GM21717 (cell line): ENCODE data around the gene RNF213.

Experiments used
- ATAC-seq: cut with Tn5 transposase; IDR thresholded peaks from one replicate; pipeline ENCODE4 v1.9.1; 2021; ENCODE audit warnings: mild to moderate bottlenecking, moderate library complexity; ENCODE audit not compliant: unreplicated experiment

The RNF213 gene

GRCh38 chr17:80429356-80430275 lies 169.0 kb downstream of the RNF213 start:
- ATAC-seq = no peak

- no peak for ATAC-seq
Measured at GRCh38 chr17:80430446-80431245, 170.0 kb downstream of the RNF213 start.

GRCh38 chr17:80431246-80432195 lies 170.9 kb downstream of the RNF213 start:
- no peak for ATAC-seq

- no peak for ATAC-seq
Measured at GRCh38 chr17:80432350-80432955, 171.8 kb downstream of the RNF213 start.

- ATAC-seq = no peak
Measured at GRCh38 chr17:80432961-80433550, 172.4 kb downstream of the RNF213 start.

GRCh38 chr17:80433916-80434666 lies 173.4 kb downstream of the RNF213 start:
- no peak for ATAC-seq

GRCh38 chr17:80437532-80437931 lies 176.9 kb downstream of the RNF213 start:
- ATAC-seq = no peak

GRCh38 chr17:80438806-80439205 lies 178.2 kb downstream of the RNF213 start:
- ATAC-seq = no peak

GRCh38 chr17:80439499-80439898 lies 178.8 kb downstream of the RNF213 start:
- no peak for ATAC-seq

- ATAC-seq = no peak
Measured at GRCh38 chr17:80441133-80441578, 180.5 kb downstream of the RNF213 start.

GRCh38 chr17:80441598-80442322 lies 181.1 kb downstream of the RNF213 start:
- ATAC-seq = no peak

- no peak for ATAC-seq
Measured at GRCh38 chr17:80442323-80442659, 181.6 kb downstream of the RNF213 start.

GRCh38 chr17:80442764-80443163 lies 182.1 kb downstream of the RNF213 start:
- ATAC-seq = no peak

- ATAC-seq = no peak
Measured at GRCh38 chr17:80443498-80443897, 182.8 kb downstream of the RNF213 start.

- ATAC-seq = no peak
Measured at GRCh38 chr17:80443916-80444643, 183.4 kb downstream of the RNF213 start.

- ATAC-seq = no peak
Measured at GRCh38 chr17:80444644-80444979, 184.0 kb downstream of the RNF213 start.

- ATAC-seq = no peak
Measured at GRCh38 chr17:80445007-80445725, 184.5 kb downstream of the RNF213 start.
